COLO668 (cell line): ENCODE data around the gene RRP12.

Source experiments
- DNase-seq: peaks from one replicate; lab custom pipeline; 2025; ENCODE audit not compliant: unreplicated experiment; lab: John Stamatoyannopoulos, UW

Gene RRP12

DNA sequence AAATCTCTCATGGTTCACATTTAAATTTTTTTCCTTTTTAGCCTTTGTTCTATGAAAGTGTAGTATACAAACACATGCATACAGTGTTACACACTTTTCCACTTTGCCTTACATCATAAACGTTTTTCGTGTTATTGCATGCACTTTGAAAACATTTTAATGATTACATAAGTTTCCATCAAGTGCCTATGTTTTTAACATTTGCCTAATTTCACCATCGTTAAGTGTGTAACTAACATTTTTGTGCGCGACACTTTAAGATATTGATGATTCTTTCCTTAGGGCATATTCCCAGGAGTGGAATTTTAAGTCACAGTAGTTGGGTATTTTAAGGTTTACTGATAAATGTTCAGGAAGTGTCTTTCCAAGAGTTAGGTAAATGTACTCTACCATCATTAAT, 65.1 kb downstream of the RRP12 start:
- no peak for DNase-seq

GRCh38 chr10:97335188-97335619, 65.9 kb downstream of the RRP12 start:
- no peak for DNase-seq

DNA sequence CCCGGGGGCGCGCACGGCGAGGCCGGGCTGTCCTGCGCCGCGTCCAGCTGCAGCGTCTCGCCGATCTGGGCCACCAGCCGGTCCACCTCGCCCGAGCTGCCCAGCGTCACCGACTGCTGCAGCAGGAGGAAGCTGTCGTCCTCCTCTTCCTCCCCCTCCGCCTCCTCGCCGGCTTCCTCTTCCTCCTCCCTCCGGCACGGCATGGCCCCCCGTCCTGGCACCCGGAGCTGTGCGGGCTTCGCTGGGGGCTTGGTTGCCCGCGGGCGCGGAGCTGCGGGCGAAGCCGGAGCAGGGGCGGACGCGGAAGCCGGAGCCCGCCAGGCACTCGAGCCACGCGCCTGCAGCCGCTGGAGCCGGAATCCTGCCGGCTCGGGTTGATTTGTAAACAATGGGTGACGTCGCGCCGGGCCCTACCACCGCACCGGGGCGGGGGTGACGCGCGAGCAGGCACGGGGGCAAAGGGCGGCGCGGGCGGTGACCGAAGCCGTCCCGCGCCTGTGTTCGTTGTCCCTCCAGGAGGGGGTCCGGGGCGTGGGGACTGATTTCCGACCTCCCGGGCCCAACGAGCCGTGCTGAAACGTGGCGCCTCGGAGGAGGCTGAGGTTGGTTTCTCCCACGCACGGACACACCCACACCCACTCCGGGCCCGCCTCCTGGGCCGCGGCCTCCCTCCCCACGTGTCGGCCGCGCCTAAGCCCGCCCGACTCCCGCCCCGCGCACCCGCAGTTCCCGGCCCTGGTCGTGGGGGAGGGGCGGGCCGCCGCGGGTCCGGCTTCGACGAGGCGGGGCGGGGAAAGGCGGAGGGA, 66.6 kb downstream of the RRP12 start, which contains the start of gene FRAT2:
Gene FRAT2, minus strand, starts transcription at position 360 of the 806 bp plus-strand sequence. Its CDS starts 157 bp downstream, at position 203.
- peak; percentile 87 for DNase-seq

DNA sequence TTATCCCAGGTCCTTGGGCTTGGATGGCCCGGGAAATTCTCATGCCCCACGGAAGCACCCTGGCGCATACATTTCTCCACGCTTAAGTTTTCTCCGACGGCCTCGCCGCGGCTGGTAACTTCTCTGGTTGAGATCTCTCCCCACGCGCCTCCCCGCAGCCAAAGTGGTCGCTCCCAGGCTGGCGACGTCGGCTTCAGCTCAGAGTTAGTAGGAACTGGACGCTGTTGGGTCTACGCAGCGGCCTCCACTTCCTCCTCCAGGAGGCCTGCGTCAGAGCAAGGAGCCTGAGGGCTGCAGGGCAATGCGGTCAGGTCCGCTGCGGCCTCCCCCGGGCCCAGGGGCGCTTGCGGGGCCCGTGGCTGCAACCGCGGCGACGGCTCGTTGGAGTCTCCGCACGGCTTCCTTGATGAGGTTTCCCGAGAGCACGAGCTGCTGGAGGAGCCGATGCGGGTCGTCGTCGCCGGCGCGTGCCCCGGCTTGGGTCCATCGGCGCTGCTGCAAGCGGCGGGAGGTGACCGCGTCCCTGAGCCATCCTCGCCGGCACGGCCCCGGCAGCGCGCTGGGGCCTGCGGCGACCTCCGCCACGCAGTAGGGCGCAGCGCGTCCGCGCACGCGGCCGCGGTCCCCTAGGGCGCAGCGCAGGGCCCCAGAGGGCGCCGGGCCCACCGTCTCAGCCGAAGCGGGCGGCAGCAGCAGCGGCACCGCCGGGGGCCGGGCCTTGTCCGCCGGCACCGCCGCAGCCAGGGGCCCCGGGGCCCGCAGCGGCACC, 67.4 kb downstream of the RRP12 start:
- DNase-seq, result peak; percentile 45

GRCh38 chr10:97333351-97333600, 67.9 kb downstream of the RRP12 start:
- no peak for DNase-seq

GRCh38 chr10:97332591-97333350, 68.4 kb downstream of the RRP12 start:
- peak; percentile 23 for DNase-seq

GRCh38 chr10:97331153-97331703, 69.9 kb downstream of the RRP12 start:
- DNase-seq, result no peak

GRCh38 chr10:97329766-97330165, 71.4 kb downstream of the RRP12 start:
- DNase-seq, result no peak

- DNase-seq, result peak; percentile 12
Measured at GRCh38 chr10:97328646-97329453, 72.3 kb downstream of the RRP12 start.

GRCh38 chr10:97327348-97328294, 73.5 kb downstream of the RRP12 start:
- peak; percentile 23 for DNase-seq

DNA sequence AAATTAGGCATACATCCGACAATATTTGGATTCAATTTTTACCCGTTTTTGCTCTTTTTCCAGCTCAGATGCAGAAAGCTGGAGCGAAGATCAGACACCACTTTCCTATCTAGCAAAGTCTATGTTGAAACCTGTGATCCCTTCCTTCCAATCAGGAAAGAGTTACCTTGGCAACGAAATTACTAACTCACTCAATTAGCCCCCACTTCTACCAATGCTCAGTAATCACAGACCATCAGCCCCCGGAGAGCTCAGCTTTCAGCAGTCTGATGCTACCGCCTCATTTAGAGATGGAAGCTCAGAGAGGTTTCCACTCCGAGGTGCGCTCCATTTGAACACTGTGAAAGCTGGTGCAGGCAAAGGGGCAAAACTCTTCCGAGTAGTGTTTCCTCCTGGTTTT, 75.4 kb downstream of the RRP12 start:
- no peak for DNase-seq

- no peak for DNase-seq
Measured at GRCh38 chr10:97323501-97323900, 77.6 kb downstream of the RRP12 start.

- DNase-seq, result no peak
Measured at GRCh38 chr10:97321804-97322190, 79.3 kb downstream of the RRP12 start.

- peak; percentile 42 for DNase-seq
Measured at GRCh38 chr10:97321032-97321803, 79.9 kb downstream of the RRP12 start.

DNA sequence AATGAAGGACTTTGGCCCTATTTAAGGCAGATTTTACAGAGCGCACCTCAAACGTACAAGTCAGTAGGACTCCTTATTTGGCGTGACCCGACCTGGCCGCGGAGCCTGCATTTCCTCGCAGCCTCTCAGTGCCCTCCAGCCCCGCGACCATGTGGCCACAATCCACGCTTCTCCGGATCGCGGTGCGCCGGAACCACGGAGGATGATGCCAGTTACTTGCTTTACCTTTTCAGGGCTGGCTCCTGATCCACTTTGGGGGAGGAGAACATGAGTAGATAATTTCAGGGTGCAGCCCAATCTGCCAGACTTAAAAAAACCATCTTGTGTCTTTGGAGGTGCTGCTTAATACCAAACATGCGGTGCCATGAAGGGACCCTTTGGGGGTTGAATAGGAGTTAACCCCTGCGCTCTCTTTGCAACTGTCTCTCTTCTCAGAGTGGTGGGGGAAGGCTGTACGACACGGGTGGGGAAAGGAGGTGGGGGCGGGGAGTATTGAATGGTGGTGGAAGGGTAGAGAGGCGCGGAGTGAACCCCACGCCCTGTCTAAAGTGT, 80.6 kb downstream of the RRP12 start:
- no peak for DNase-seq

DNA sequence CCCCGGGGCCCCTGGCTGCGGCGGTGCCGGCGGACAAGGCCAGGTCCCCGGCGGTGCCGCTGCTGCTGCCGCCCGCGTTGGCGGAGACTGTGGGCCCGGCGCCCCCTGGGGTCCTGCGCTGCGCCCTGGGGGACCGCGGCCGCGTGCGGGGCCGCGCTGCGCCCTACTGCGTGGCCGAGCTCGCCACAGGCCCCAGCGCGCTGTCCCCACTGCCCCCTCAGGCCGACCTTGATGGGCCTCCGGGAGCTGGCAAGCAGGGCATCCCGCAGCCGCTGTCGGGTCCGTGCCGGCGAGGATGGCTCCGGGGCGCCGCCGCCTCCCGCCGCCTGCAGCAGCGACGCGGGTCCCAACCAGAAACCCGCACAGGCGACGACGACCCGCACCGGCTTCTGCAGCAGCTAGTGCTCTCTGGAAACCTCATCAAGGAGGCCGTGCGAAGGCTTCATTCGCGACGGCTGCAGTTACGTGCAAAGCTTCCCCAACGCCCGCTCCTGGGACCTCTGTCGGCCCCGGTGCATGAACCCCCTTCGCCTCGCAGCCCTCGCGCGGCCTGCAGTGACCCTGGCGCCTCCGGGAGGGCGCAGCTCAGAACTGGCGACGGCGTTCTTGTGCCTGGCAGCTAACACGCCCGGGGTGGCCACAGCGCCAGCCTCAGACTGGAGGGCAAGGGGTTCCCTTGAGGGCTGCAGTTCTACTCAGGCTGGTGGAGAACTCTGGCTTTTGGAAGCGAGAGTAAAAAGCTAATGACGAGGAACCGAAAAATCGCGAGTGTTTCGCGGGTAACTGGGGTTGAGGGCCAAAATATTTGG, 81.3 kb downstream of the RRP12 start:
- peak; percentile 50 for DNase-seq
